H1 (cell line): ENCODE results near the gene IL18RAP. TPM values are rescaled to one million over a fixed set of nuclear protein-coding genes. Genes with fewer than 3 reads are reported as not detected.

Experiments used
- CTCF ChIA-PET: fragments of 300-600 bp; sonication (Branson Sonifier 250); formaldehyde crosslinking; loops from one replicate; lab custom pipeline; 2021; ENCODE audit not compliant: partially characterized antibody; lab: Charles Lee
- POLR2A ChIA-PET: fragments of 300-600 bp; sonication (Branson Sonifier 250); formaldehyde crosslinking; loops from one replicate; lab custom pipeline; 2021; ENCODE audit warnings: inconsistent platforms; ENCODE audit not compliant: partially characterized antibody; lab: Charles Lee
- DNase-seq, 2 experiments: peaks; one replicate each; pipeline versions ENCODE4 v3.0.0 to v3.0.0-alpha.2; 2010 to 2022; ENCODE audit warnings: low spot score in 2 of 2, low read depth in 1 of 2, mixed read lengths in 1 of 2
- FAIRE-seq: peaks from 2 replicates; lab custom pipeline; 2011; peaks lifted over from hg19 to GRCh38; lab: Jason Lieb, UNC
- H2AFZ ChIP-seq: 2 replicates; pipeline ENCODE4 v1.8.1; 2012; ENCODE audit warnings: low read length, inconsistent platforms
- H2AK5ac ChIP-seq: 2 replicates; pipeline ENCODE4 v1.6.1; 2013; ENCODE audit warnings: low read depth, low read length
- H2BK120ac ChIP-seq: replicated peaks from 2 replicates; pipeline ENCODE3; 2013; ENCODE audit warnings: low read depth, low read length, inconsistent platforms
- H2BK12ac ChIP-seq: 2 replicates; pipeline ENCODE4 v1.6.1; 2013; ENCODE audit warnings: low read depth, low read length
- H2BK15ac ChIP-seq: 2 replicates; pipeline ENCODE4 v1.6.1; 2013; ENCODE audit warnings: low read length
- H2BK20ac ChIP-seq: 2 replicates; pipeline ENCODE4 v1.6.1; 2013; ENCODE audit warnings: low read length
- H2BK5ac ChIP-seq: 2 replicates; pipeline ENCODE4 v1.6.1; 2013; ENCODE audit warnings: low read depth, low read length
- H3K14ac ChIP-seq: 2 replicates; pipeline ENCODE4 v1.6.1; 2013; ENCODE audit warnings: inconsistent platforms; ENCODE audit not compliant: insufficient read length
- H3K18ac ChIP-seq: 2 replicates; pipeline ENCODE4 v1.6.1; 2013; ENCODE audit warnings: low read length; ENCODE audit errors: extremely low read depth
- H3K23ac ChIP-seq: 2 replicates; pipeline ENCODE4 v1.6.1; 2013; ENCODE audit warnings: inconsistent platforms; ENCODE audit not compliant: insufficient read length
- H3K23me2 ChIP-seq: 2 replicates; pipeline ENCODE4 v1.6.1; 2013; ENCODE audit warnings: low read depth, low read length
- H3K27ac ChIP-seq: 2 replicates; pipeline ENCODE4 v1.6.1; 2011; ENCODE audit warnings: low read depth, low read length, inconsistent platforms
- H3K27me3 ChIP-seq, 4 experiments: replicated peaks in 1 of 4; 1 replicate in 1 of 4; 2 replicates in 3 of 4; pipeline versions ENCODE4 v1.6.1 to v1.8.1; 2011 to 2013; ENCODE audit warnings: low read length in 3 of 4, mild to moderate bottlenecking in 3 of 4, inconsistent platforms in 2 of 4, mixed read lengths in 2 of 4, moderate library complexity in 1 of 4; ENCODE audit not compliant: control insufficient read depth in 3 of 4, insufficient read depth in 3 of 4; ENCODE audit errors: extremely low read depth in 1 of 4
- H3K36me3 ChIP-seq, 4 experiments: 2 replicates each; pipeline versions ENCODE4 v1.6.1 to v1.8.1; 2011 to 2013; ENCODE audit warnings: mild to moderate bottlenecking in 4 of 4, low read length in 3 of 4, moderate library complexity in 2 of 4, control low read depth in 1 of 4, inconsistent platforms in 1 of 4; ENCODE audit not compliant: insufficient read depth in 4 of 4, control insufficient read depth in 2 of 4
- H3K4ac ChIP-seq: replicated peaks from 2 replicates; pipeline ENCODE3; 2013; ENCODE audit warnings: low read length, low read depth, mixed read lengths, inconsistent platforms; ENCODE audit not compliant: insufficient read length
- H3K4me1 ChIP-seq, 4 experiments: replicated peaks in 1 of 4; 1 replicate in 1 of 4; 2 replicates in 3 of 4; pipeline versions ENCODE4 v1.6.1 to v1.8.1; 2011 to 2013; ENCODE audit warnings: low read length in 3 of 4, inconsistent platforms in 2 of 4, mixed read lengths in 1 of 4; ENCODE audit not compliant: insufficient read depth in 4 of 4, control insufficient read depth in 3 of 4
- H3K4me2 ChIP-seq, 2 experiments: 2 replicates each; pipeline versions ENCODE4 v1.6.1 to v1.8.1; 2011 to 2013; ENCODE audit warnings: low read depth in 2 of 2, low read length in 2 of 2, control low read depth in 1 of 2, inconsistent platforms in 1 of 2, mild to moderate bottlenecking in 1 of 2; ENCODE audit not compliant: insufficient read depth in 1 of 2
- H3K4me3 ChIP-seq, 4 experiments: fragments of 200-600, 300-600 bp in 1 of 4; sonication (generic), shearing (Covaris generic), sonication (Bioruptor Twin) in 1 of 4; 2 replicates each; pipeline versions ENCODE4 v1.5.1 to v1.8.1; 2011 to 2016; ENCODE audit warnings: low read length in 4 of 4, low read depth in 3 of 4, control low read depth in 2 of 4, inconsistent platforms in 2 of 4, mild to moderate bottlenecking in 2 of 4, mixed read lengths in 1 of 4, moderate library complexity in 1 of 4; ENCODE audit not compliant: insufficient read depth in 2 of 4; ENCODE audit errors: extremely low read depth in 1 of 4
- H3K56ac ChIP-seq: replicated peaks from 2 replicates; pipeline ENCODE3; 2013; ENCODE audit warnings: low read depth, mild to moderate bottlenecking, mixed read lengths, low read length, inconsistent platforms; ENCODE audit not compliant: insufficient read length
- H3K79me1 ChIP-seq: 2 replicates; pipeline ENCODE4 v1.6.1; 2013; ENCODE audit warnings: low read depth, low read length, control low read depth
- H3K79me2 ChIP-seq, 2 experiments: 2 replicates each; pipeline versions ENCODE4 v1.6.1 to v1.8.1; 2012 to 2013; ENCODE audit warnings: low read length in 2 of 2, mild to moderate bottlenecking in 2 of 2, inconsistent platforms in 1 of 2; ENCODE audit not compliant: insufficient read depth in 2 of 2, control insufficient read depth in 1 of 2
- H3K9ac ChIP-seq, 4 experiments: replicated peaks in 1 of 4; 1 replicate in 1 of 4; 2 replicates in 3 of 4; pipeline versions ENCODE4 v1.6.1 to v1.8.1; 2011 to 2013; ENCODE audit warnings: low read depth in 3 of 4, low read length in 3 of 4, control low read depth in 2 of 4, mild to moderate bottlenecking in 2 of 4, moderate library complexity in 2 of 4, inconsistent platforms in 1 of 4; ENCODE audit errors: extremely low read depth in 1 of 4
- H3K9me3 ChIP-seq, 2 experiments: 2 replicates each; pipeline versions ENCODE4 v1.6.1 to v1.8.1; 2012 to 2013; ENCODE audit warnings: mild to moderate bottlenecking in 2 of 2, moderate library complexity in 2 of 2, control low read depth in 1 of 2, inconsistent platforms in 1 of 2, low read depth in 1 of 2, low read length in 1 of 2, mixed read lengths in 1 of 2; ENCODE audit not compliant: insufficient read depth in 2 of 2
- H4K20me1 ChIP-seq, 2 experiments: replicated peaks in 1 of 2; 2 replicates each; pipeline versions ENCODE3 to v1.8.1; 2011 to 2013; ENCODE audit warnings: inconsistent platforms in 2 of 2, low read length in 2 of 2, mild to moderate bottlenecking in 1 of 2; ENCODE audit not compliant: insufficient read depth in 2 of 2, control insufficient read depth in 1 of 2
- H4K5ac ChIP-seq: 2 replicates; pipeline ENCODE4 v1.6.1; 2013; ENCODE audit warnings: low read length, low read depth, mixed read lengths, inconsistent platforms; ENCODE audit not compliant: insufficient read length
- H4K8ac ChIP-seq: 2 replicates; pipeline ENCODE4 v1.8.0; 2013; ENCODE audit warnings: mild to moderate bottlenecking, moderate library complexity, low read length, inconsistent platforms; ENCODE audit not compliant: insufficient read depth; ENCODE audit errors: extremely low read depth
- H4K91ac ChIP-seq: replicated peaks from 2 replicates; pipeline ENCODE3; 2013; ENCODE audit warnings: low read length, mixed read lengths, inconsistent platforms; ENCODE audit not compliant: insufficient read length
- WGBS, 2 experiments: shearing (Covaris generic) in 1 of 2; methylation state at CpG; one replicate each; pipeline versions ENCODE4 v1.1.6 to v1.1.7; 2013 to 2015; ENCODE audit warnings: low lambda C conversion rate in 2 of 2, mixed read lengths in 2 of 2, inconsistent platforms in 1 of 2, low coverage in 1 of 2, missing lambda C conversion rate in 1 of 2; ENCODE audit not compliant: insufficient replicate concordance in 2 of 2, insufficient coverage in 1 of 2, insufficient read length in 1 of 2; ENCODE audit errors: extremely low coverage in 1 of 2, missing lambda C conversion rate in 1 of 2; 5-methylcytosine and 5-hydroxymethylcytosine counted together
- polyA plus RNA-seq, 7 experiments: library from polyadenylated mRNA; depleted of rRNA in 3 of 7; stranded (reverse) in 5 of 7; unstranded in 2 of 7; fragments of >200 nt in 5 of 7; fragments of 200-250 nt in 2 of 7; gene quantifications; 1 replicate in 5 of 7; 2 replicates in 1 of 7; 4 replicates in 1 of 7; pipeline versions ENCODE4 v1.2.1 to v1.2.3, GENCODE V29; 2011 to 2013; ENCODE audit warnings: missing spikeins in 2 of 7, mixed read lengths in 2 of 7
- total RNA-seq: library from RNA; stranded (reverse); fragmentation: NEBNext Ultra II Directional; extraction: Animal tissue kit (Norgen Biotek cat#: 25700); gene quantifications from 2 replicates; pipeline ENCODE4 v1.2.1, GENCODE V29; 2021

IL18RAP gene
- total and polyA plus RNA-seq, 2 of the 8 experiments (the other 6 are each of a cell fraction or from before 2014, with no cell fraction given): not detected

DNA sequence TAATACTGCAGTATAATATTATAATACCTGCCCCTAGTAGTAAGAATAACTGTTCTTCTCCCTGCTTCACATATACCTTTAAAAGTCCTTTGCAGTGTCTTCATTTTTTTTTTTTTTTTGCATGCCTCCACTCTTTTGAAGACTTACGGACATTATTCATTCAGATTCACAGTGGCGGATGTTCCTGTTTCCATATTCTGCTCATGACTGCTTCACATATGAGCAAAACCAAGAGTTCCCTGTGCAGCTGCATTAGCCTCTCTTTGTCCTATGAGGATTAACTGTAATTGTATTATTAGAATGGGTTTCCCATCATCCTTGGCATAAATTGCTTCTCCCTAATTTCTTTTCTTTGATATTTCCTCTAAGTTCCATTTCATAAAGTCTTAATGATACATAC lies 12.8 kb downstream of the IL18RAP start:
- H3K4ac ChIP-seq: no peak overlapping the region
- no peak overlapping the region for H4K91ac ChIP-seq
- no peak overlapping the region for H2AK5ac ChIP-seq
- H3K23me2 ChIP-seq: no peaks in the 10 kb centered on the region
- no peaks in the 10 kb centered on the region for H3K79me1 ChIP-seq
- no peak overlapping the region for H3K14ac ChIP-seq
- no peak overlapping the region for H3K9ac ChIP-seq
- DNase-seq (no peak), FAIRE-seq (no peak)
- no peaks in the 10 kb centered on the region for H3K79me2 ChIP-seq
- H3K56ac ChIP-seq: no peak overlapping the region
- 87% methylated on average over 2 of the region's 2 CpGs; no CpG with 5 or more reads in 1 of the 2 experiments for WGBS, 2 experiments
- H3K18ac ChIP-seq: no peak overlapping the region
- H4K20me1 ChIP-seq: no peaks in the 10 kb centered on the region
- H2BK120ac ChIP-seq: no peak overlapping the region
- H3K36me3 ChIP-seq: no peaks in the 10 kb centered on the region
- H2BK12ac ChIP-seq: no peak overlapping the region
- H3K23ac ChIP-seq: no peak overlapping the region
- H2BK20ac ChIP-seq: no peak overlapping the region
- H2AFZ ChIP-seq: no peak overlapping the region
- H4K5ac ChIP-seq: no peak overlapping the region
- H3K4me2 ChIP-seq: no peak overlapping the region
- ChIA-PET POLR2A (no interaction called here), CTCF (interaction anchor here (0.7 to 3.7 kb wide), 4 partner anchors 8 to 300 kb away, joined by 3 to 16 read pairs (median 5); no protein-coding TSS in a partner anchor)
- no peak overlapping the region for H2BK15ac ChIP-seq
- no peaks in the 10 kb centered on the region for H3K27me3 ChIP-seq
- no peak overlapping the region for H3K27ac ChIP-seq
- no peaks in the 10 kb centered on the region for H3K4me1 ChIP-seq
- H2BK5ac ChIP-seq: no peak overlapping the region
- H3K9me3 ChIP-seq: no peaks in the 10 kb centered on the region
- H3K4me3 ChIP-seq: no peak overlapping the region
- no peak overlapping the region for H4K8ac ChIP-seq
